Suppressor macrophage treated with lipopolysaccharide for 4 hours (primary cell): Measurements from ENCODE around the gene ROBO1.
"Not testable (repeated sequence)": the region's sequence is repeated elsewhere in the genome, so short reads cannot be mapped to it uniquely, and the experiment has no call there.

ENCODE experiments used
- DNase-seq: peaks from one replicate; pipeline ENCODE4 v3.0.0-alpha.2; 2020

Gene ROBO1

DNA sequence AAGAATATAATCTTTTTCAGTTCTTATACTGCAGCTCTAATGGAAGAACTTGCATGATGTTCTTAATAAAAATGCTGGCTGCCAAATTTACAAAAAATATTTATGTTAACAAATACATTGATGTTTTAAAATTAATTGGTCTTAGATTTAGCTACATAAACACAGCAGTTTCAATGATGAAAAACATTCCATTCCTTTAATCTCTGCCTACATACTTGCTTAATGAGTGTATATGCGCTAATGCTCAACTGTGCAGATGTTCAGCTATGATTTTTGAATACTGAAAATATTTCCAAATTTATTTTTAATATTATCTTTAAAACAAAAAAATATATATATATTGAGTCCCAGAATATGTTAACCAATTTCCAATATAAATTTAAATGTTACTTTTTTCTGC, 867.4 kb downstream of the ROBO1 start:
- DNase-seq, result no peak

DNA sequence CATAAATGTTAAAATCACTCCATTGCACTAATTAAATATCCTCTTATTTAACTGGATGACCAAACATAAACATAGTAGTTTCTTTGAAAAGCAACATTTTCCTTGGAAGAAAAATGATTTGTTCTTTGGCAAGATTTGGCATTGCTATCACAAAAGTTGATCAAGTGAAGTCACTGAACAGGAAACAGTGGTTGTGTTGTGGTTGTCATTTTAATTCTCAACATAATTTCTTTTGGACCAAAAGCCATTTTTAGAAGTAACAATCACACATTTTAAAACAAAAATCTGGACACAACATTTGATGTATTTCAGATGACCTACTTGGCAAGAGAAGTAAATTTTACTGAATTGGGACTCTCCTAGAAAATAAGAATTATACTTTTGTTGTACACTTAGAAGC, 872.3 kb downstream of the ROBO1 start:
- no peak for DNase-seq

DNA sequence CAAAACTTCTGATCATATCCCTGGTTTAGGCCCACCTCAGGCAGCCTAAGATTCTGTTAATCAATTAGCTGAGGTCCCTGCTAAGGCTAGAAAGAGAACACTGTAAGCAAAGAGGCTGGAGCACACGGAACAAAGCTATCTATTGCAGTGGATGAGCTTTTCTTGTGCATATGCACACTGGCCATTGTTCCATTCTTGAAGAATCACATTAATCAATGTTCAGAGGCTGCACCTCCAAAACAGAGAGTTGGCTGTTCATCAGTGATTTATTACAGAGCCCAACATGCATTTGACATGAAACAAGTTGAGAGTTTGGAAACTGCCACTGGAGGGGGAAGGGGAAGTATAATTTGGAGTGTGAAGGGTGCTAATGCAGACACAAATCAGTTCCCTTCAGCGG, 873.0 kb downstream of the ROBO1 start:
- no peak for DNase-seq

DNA sequence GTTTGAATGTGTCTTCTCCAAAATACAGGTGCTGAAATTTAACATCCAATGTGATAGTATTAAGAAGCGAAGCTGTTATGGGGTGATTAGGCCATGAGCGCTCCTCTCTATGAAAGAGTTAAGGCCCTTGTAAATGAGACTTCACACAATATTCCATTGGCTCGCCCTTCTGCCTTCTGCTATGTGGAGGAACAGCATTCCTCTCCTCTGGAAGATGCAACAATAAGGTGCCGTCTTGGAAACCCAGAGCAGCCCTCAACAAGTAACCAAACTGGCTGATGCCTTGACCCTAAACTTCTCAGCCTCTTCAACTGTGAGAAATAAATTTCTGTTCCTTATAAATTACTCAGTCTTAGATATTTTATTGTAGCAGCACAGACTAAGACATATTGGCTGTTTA, 874.6 kb downstream of the ROBO1 start:
- no peak for DNase-seq

DNA sequence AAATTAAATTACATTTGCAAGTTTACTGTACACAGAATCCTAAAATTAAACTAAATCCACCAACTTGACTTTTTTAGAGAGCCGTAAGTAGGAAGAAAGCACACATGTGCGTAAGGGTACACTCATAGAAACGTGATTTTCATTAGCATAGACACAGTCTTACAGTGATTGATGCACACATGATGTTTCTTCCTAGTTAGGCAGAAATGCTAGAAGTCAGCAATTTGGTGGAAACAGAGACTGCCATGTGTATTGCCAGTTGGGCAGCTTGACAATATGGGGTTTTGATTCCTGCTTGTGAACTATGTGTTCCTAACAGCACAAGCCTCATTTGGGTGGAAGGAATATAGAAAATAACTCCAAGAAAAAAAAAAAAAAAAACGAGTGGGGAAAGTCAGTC, 878.5 kb downstream of the ROBO1 start:
- DNase-seq, result no peak

DNA sequence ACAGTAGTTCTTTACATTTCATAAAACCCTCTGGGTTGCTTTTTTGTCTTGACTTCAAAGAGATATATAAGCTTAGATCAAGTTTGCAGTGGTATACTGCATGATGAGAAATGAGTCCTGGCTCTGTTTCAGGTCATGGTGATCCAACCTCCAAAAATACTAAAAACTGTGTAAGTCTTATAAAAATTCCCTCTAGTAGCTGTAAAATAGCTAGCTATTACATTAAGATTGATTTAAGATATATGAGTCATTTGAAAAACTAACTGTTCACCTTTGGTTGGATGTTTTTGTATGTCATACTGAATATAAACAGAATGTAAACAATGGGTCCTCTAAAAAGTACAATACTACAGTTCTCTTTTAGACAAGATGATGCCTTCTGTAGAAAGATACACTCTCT, 879.2 kb downstream of the ROBO1 start:
- no peak for DNase-seq

DNA sequence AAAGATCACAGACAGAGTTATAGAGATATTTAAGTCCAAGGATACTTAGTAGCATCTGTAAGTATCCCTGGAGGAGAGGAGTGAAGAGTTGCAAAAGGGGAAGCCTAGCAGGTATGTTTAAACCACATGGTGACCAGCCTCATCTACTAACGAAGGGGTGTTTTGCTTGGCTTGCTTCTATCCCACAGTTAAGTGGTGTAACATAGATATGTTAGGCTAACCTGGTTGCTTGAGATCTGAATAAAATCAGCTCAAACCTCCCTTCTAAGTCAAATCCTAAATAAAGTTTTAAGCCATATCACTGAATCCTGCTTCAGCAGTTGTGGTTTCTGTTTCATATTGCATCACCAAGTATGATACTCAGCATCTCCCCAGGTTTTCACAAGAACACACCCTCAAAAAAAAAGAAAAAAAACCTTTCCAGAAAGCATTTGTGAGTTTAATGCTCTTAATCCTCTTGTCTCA, 880.2 kb downstream of the ROBO1 start:
- DNase-seq, result no peak

DNA sequence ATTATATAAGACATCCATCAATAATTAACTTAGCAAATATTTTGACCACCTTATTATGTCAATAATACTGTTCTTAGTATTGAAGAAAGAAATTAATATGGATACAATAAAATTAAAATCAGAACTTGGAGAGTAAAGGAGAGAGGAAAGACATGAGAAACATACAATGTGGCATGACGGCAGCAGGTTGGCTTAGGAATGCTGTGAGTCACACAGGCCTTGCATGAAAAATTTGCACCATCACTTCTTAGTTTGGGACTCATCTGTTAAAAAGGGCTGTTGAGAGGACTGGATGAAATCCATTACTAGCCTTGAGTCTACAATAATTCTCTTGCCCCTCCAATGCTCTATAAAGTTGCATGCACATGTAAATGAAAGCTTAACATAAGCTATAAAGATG, 880.8 kb downstream of the ROBO1 start:
- DNase-seq, result no peak

DNA sequence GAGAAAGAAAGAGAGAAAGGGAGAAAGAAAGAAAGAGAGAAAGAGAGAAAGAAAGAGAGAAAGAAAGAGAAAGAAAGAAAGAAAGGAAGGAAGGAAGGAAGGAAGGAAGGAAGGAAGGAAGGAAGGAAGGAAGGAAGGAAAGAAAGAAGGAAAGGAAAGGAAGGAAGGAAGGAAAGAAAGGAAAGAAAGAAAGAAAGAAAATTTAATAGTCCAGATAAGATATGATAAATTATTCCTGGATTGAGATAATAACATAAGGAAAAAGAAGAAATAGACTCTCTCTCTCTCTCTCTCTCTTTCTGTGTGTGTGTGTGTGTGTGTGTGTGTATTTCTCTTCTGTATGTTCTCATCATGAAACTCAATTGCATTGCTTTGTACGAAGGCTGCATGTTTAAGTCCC, 883.2 kb downstream of the ROBO1 start:
- DNase-seq, result not testable (repeated sequence)

DNA sequence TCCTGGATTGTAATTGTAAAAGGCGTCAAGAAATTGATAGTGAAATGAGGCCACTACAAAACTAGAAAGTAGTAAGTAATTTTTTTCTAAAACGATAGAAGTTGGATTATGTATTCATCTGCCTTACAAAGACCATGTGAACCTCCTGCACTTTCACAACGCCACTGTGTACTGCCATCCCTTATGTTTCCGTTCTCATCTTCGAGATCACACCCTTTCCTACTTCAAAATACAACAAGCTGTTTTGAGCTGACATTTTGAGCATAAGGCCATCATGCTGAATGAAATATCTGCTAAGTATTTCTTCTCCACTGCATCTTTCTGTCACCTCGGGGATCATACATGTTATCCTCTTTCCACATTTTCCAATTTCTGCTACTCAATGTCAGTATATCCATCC, 885.5 kb downstream of the ROBO1 start:
- no peak for DNase-seq

DNA sequence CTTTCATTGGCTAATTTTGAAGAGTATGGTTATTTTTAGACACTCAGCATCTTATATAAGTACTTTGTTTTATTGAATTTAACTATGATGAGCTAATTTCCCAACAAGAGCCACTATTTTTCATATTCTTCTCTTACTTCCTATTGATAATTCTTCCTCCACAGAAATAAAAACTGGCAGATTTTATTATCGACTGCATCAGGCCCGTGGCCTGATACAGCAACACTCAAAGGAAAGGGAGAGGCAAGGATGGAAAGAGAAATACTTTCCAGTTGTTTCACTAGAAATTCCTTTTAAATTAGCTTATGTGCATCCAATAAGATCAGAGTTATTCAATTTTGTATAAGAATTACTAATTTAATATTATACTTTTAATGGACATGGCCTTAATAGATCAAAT, 886.3 kb downstream of the ROBO1 start:
- no peak for DNase-seq

DNA sequence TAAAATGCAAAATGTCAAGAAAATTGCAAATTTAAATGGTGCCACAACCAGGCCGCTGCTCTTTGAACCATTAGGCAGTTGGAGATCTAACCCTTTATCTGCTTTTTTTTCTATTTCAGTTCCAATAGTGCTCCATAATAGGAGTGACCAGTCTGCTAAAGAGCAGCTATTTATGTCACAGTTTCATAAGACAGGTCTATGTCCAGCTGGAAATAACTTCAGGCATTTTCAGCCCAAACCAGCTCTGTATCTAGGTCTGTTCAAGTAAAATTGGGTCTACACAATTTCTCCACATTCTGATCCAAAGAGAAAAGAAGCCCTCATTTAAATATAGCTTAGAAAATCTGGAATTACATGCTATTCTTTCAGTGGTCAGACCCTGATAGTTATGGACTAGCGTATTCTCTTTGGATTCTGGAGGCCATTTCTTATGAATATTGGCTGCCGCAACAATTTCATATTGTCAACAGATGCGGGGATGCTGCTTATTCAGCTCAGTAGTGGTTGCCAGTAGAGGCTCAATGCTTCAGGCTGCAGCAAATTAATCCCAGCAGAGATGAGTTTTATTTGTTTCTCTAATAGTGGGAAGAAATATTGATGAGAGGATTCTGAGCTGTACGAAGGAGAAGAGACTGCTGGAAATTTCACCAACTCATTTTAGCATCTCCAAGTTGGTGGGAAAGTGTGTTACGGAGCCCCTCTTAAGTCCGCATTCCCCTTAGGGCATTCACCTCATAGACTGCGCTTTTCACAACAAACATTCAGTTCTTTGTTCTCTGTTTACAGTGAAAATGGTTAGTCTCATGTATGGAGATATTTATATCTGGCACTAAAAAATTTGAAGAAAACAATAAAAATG, 887.0 kb downstream of the ROBO1 start:
- no peak for DNase-seq

DNA sequence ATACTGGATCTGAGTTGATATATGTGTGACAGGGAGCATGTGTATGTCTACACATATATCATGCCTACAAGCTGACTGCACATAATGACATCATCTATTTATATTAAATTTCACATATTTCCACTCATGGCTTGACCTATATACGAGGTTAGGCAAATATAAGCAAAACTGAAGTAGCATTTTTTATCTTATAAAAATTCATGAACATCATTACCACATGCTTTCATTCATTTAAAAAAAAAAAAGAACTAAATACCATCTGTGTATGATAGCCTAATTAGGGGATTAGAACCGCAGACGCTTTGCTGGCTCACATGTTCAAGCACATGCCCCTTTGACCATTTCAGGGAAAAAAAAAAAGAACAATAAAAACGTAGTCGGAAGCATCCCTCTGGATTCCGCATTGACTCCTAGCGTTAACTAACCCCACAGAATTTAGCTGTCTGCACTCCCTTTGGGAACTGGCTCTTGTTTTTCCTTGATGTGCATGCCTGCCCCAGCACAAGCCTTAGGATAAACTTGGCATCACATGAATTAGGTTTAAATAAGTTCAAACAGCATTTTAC, 888.4 kb downstream of the ROBO1 start:
- DNase-seq, result no peak

DNA sequence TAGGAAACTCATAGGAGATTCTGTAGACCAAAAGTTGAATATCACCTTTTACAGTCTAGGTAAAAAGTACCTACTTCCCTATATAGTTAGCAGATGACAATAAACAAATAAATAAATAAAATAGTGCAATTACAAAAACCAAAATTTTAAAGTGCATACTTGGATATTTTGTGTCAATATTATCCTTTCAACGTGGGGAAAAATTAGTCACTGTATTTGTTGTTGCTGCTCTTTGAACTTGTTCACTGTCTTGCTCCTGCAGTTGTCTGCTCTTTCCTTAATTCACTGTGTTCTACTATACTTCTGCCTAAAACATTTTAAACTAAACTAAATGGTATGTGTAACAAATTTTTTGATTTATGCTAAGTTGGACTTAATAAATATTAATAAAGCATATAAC, 889.0 kb downstream of the ROBO1 start:
- DNase-seq, result no peak

DNA sequence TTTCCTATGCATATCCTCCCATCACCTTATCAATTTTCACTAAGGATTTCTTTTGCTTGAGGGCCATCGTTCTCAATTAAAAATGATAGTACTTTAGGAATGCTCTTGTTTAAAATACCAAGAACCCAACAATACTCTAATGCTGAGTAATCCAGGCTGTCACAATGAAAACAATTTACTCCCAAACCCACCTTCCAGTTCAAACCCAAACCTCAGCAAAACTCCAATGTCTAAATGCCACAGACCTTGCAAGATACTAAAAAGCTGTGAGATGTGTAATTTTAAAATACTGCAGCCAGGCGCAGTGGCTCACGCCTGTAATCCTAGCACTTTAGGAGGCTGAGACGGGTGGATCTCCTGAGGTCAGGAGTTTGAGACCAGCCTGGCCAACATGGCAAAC, 889.8 kb downstream of the ROBO1 start:
- DNase-seq, result no peak

DNA sequence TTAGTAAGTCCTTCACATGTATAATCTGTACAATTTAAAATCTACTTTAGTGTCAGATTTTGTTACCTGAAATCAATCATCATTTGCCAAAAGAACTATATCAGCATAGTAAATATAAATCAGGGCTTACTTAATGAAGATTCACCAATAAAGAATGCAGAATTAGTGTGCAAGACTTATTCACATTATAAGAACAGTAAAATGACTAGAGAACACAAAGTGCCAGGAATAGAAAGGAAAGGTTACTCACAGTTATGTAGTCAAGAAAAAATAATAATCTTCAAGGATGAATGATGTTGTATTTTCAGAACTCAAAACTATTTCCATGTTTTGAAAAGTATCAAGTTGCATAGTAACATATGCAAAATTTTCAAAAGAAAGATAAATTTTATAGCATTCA, 891.9 kb downstream of the ROBO1 start:
- no peak for DNase-seq

DNA sequence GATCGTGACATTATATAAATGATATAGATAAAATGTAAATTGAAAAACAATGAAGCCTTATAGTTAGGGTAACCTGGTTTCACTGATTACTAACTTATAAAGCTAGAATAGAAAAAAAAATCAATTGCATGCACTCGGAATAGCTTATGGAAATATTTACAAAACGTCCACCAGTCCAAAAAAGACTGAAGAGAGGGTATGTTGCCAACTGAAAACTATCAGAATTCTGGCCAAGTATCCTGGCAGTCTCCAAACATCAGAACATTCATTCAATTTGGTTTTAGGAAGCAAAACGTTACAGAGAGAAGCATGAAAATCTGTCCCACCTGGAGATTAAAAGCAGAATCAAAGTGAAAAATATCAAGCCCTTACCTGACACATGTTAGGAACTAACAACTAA, 892.4 kb downstream of the ROBO1 start:
- no peak for DNase-seq

DNA sequence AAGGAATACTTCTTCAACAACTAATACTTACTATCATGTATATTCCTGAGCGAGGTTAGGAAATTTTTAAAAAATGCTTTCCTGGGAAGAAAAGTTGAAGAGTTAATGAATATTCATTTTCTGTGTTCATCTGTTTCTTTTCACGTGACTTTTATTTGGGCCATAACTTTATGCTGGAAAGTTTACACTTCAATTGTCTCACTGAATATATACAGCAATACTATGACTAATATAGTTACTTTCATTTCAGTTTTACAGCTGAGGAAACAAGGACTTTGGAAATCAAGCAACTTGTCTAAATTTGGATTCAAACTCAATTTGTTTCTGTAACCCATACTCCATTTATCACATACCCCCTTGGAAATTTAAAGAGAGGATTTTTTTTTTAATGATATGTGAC, 894.2 kb downstream of the ROBO1 start:
- DNase-seq, result no peak

DNA sequence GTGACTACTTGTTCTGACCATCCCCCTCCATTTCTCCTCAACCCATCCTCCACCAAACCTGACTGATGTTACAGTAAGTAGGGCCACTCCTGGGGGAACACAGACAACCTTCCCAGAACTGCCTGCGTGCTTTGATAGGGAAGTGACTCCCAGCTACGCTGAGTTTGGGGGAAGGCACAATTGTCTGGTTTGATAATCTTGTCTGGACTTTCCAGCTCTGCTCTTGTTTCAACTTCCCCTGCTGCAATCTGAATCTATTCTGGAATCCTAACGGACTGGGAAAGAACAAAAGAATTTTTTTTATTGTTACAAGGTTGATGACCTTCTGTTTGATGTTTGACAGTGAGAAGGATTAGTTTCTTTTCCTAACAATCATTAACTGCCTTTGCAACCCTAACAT, 895.6 kb downstream of the ROBO1 start:
- DNase-seq, result no peak

DNA sequence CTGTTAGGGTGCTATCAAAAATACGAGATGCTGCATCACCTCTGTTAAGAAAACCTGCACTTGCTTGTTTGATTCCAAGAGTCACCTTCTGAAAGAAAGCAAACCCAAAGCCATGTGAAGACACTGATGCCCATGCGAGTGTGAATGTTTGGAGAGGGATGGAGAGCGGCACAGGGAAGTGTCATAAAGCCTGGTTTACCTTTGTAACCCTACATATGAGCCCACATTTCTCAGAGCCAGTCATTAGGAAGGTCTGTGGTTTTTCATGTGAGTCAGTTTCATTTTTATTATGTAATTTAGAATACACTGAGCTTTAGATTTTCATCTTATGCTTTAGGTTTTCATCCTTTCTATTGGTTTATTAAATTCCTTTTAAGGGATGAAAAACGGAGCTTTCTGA, 896.8 kb downstream of the ROBO1 start:
- no peak for DNase-seq

DNA sequence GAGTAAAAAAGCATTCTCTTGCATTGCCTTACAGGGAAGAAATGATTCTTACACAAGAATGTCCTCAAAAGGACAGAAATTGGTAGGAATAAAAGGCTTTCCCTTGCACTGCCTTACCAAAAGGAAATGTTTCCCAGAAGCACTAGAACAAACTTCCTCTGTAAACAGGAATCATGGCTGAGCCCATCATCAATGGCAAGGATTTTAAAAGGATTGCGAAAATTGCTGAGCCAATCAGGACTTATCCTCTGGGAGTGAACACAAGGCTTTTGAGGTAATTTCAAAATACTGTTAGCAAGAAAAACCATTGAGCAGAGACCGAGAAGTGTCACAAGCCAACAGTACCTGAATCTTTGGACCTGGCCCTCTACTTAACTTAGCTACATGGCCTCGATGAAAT, 897.3 kb downstream of the ROBO1 start:
- no peak for DNase-seq

DNA sequence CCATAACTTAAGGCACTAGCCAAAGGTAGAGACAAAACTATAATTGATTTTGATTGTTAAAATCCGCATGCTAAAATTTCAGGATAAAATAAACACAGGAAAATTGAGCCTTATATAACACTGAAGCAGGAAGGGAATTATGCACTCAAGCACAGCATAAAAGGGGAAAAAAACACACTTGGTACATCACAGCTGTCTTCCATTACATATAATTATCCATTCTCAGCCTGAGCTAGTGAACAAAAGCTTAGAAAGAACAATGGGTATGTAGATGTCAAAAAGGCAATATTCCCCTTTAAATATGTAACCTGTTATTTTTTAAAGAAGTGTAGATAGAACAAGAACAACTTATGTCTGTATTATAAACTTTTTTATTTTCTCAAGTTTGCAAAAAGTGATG, 899.2 kb downstream of the ROBO1 start:
- no peak for DNase-seq

DNA sequence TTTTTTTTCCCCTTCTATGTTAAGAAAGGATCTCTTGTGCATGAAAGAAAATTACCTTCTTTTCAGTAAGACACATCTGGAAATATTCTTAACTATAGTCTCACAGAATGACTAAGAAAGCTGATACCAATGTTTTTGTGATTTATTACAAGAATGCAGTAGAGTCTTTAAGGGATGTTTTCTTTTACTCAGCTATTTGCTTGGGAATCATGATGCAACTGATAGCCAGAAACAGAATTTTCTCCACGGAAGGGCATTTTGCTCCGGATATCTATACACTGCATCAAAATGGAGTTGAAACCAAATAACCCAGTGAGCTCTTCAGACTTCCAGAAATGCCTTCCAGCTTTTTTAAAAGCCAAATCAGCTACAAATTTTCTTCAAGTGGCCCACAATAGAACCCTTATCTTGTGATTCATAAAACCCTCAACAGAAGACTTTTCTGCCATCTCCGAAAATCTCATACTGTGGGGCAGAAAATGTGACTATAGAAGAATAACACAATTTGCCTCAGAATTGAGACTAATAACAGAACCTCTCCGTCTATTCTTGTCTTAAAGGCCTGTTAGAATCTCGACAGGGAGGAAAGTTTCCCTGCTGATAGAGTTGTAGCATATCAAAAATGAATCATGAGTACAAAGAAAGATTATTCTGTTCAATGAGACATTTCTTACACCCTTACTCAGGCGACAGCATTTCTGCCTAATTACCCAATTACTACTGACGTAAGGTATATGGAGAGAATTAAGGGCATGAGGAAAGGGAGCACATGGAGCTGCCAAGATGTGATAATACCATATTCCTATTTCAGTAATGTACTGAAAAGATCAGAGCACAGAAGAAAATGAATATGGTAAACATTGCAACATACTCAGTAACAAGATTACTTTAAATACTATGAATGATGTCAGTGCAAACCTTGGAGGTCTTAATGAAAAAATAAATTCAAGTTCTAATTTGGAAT, 900.1 kb downstream of the ROBO1 start:
- DNase-seq, result no peak
